ENCODE measurements around the gene MLXIPL. TPM values are rescaled to one million over a fixed set of nuclear protein-coding genes. Genes with fewer than 3 reads are reported as not detected.

Gene MLXIPL
- total and polyA plus RNA-seq, 2 donors (not counting 3 experiments of a cell fraction or from before 2014, with no cell fraction given), result not detected

DNA sequence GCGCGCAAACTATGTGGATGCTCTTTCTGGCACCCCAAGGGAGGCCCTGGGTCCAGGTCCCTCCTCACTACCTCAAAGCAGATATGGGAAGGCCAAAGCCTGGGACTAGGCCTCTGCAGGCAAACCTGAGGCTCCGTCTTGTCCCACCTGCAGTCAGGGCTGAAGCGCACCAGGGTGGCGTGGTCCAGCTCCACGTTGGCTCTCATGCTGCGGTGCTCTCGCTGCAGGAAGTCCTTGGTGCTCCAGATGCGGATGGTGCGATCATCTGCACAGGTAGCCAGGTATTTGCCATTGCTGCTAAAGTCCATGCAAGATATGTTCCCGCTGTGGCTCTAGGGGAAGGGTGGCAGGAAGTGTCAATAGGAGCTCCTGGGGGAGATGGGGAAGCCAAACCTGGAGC lies 50.5 kb downstream of the MLXIPL start:
- ChIA-PET POLR2A (no interaction called here), CTCF (no interaction called here)
- no peak overlapping the region for H3K4me3 ChIP-seq (replicated peaks in 1 of 3; ENCODE audit: insufficient read depth in 1 of 3, low read depth in 1 of 3, low read length in 3 of 3)
- H3K27ac ChIP-seq (ENCODE audit: insufficient read depth, low read depth, low read length), result no peak overlapping the region
- intact Hi-C loops (cut with micrococcal nuclease), result no loop called here
- TF ChIP-seq POLR2AphosphoS5 (IDR thresholded peaks at IDR 0.05; ENCODE audit: insufficient read depth, low read depth, low read length), result no peak
- no peak for TF ChIP-seq POLR2A (IDR thresholded peaks at IDR 0.05; ENCODE audit: low read depth, low read length)
- no peak for TF ChIP-seq FOS (IDR thresholded peaks at IDR 0.05; ENCODE audit: borderline replicate concordance, insufficient read depth, low read length)
- TF ChIP-seq, protein P1, sequence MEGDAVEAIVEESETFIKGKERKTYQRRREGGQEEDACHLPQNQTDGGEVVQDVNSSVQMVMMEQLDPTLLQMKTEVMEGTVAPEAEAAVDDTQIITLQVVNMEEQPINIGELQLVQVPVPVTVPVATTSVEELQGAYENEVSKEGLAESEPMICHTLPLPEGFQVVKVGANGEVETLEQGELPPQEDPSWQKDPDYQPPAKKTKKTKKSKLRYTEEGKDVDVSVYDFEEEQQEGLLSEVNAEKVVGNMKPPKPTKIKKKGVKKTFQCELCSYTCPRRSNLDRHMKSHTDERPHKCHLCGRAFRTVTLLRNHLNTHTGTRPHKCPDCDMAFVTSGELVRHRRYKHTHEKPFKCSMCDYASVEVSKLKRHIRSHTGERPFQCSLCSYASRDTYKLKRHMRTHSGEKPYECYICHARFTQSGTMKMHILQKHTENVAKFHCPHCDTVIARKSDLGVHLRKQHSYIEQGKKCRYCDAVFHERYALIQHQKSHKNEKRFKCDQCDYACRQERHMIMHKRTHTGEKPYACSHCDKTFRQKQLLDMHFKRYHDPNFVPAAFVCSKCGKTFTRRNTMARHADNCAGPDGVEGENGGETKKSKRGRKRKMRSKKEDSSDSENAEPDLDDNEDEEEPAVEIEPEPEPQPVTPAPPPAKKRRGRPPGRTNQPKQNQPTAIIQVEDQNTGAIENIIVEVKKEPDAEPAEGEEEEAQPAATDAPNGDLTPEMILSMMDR (IDR thresholded peaks at IDR 0.05; ENCODE audit: extremely low read depth in 1 of 2, insufficient read depth in 1 of 2, low read depth in 1 of 2, low read length in 2 of 2), result no peak
- no peaks in the 10 kb centered on the region for H3K9me3 ChIP-seq (replicated peaks; ENCODE audit: control insufficient read depth, insufficient read depth, low read length)
- no peak overlapping the region for H3K9ac ChIP-seq (replicated peaks; ENCODE audit: extremely low read depth, insufficient read depth, low read length)
- BruUV-seq (replicated peaks), result no TSS peak
- H2AFZ ChIP-seq (ENCODE audit: low read depth, low read length), result no peak overlapping the region
- dilution Hi-C loops (cut with MboI; ENCODE audit: extremely low pct_ligation_motif_present, low sequenced_read_pairs), result no loop called here
- H3K4me1 ChIP-seq (ENCODE audit: control insufficient read depth, extremely low read depth, insufficient read depth, low read length), result peaks cover 4% of the 10 kb centered on the region
- H3K36me3 ChIP-seq (ENCODE audit: control insufficient read depth in 2 of 2, extremely low read depth in 1 of 2, insufficient read depth in 2 of 2, low read length in 2 of 2), result peaks cover 12 to 39% of the 10 kb centered on the region in 2 experiments
- no peaks in the 10 kb centered on the region for H4K20me1 ChIP-seq (replicated peaks; ENCODE audit: control insufficient read depth, extremely low read depth, insufficient read depth, low read length)
- DNase-seq (ENCODE audit: low read depth, low spot score) (no peak), FAIRE-seq (no peak)
- no peaks in the 10 kb centered on the region for H3K9me1 ChIP-seq (replicated peaks; ENCODE audit: control insufficient read depth, extremely low read depth, insufficient read depth, low read length)
- H3K4me2 ChIP-seq (ENCODE audit: insufficient read depth, low read length), result no peak overlapping the region
- peaks cover 40% of the 10 kb centered on the region for H3K79me2 ChIP-seq (ENCODE audit: control insufficient read depth, insufficient read depth, low read length)
- no peaks in the 10 kb centered on the region for H3K27me3 ChIP-seq (ENCODE audit: control insufficient read depth in 2 of 2, insufficient read depth in 2 of 2, low read length in 2 of 2)

DNA sequence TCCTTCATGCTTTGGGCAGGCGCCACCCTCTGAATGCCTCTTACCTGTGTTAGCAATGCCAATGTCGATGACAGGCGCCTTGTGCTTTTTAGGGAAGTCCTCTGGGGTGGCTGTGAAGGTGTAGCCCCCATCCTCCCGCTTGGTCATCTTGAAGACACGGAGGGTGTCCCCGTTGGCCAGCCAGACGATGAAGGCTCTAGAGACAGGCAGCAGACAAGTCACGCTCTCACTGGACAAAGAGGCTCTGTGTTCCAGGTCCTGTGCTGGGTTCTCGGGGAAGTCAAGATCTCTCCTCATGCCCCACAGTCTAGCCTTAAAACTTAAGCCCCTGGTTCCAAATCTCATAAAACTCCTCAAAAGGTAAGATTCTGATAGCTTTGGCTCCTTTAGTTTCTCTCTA lies 51.0 kb downstream of the MLXIPL start:
- Histone ChIP-seq H3K27ac (ENCODE audit: insufficient read depth, low read depth, low read length) (no peak overlapping the region), H3K4me3 (replicated peaks in 1 of 3; ENCODE audit: insufficient read depth in 1 of 3, low read depth in 1 of 3, low read length in 3 of 3) (no peak overlapping the region), H3K9ac (replicated peaks; ENCODE audit: extremely low read depth, insufficient read depth, low read length) (no peak overlapping the region), H3K4me1 (ENCODE audit: control insufficient read depth, extremely low read depth, insufficient read depth, low read length) (peaks cover 4% of the 10 kb centered on the region), H3K36me3 (ENCODE audit: control insufficient read depth in 2 of 2, extremely low read depth in 1 of 2, insufficient read depth in 2 of 2, low read length in 2 of 2) (peaks cover 12 to 39% of the 10 kb centered on the region in 2 experiments), H4K20me1 (replicated peaks; ENCODE audit: control insufficient read depth, extremely low read depth, insufficient read depth, low read length) (no peaks in the 10 kb centered on the region), H3K9me3 (replicated peaks; ENCODE audit: control insufficient read depth, insufficient read depth, low read length) (no peaks in the 10 kb centered on the region), H2AFZ (ENCODE audit: low read depth, low read length) (no peak overlapping the region), H3K27me3 (ENCODE audit: control insufficient read depth in 2 of 2, insufficient read depth in 2 of 2, low read length in 2 of 2) (no peaks in the 10 kb centered on the region), H3K9me1 (replicated peaks; ENCODE audit: control insufficient read depth, extremely low read depth, insufficient read depth, low read length) (no peaks in the 10 kb centered on the region), H3K79me2 (ENCODE audit: control insufficient read depth, insufficient read depth, low read length) (peaks cover 39% of the 10 kb centered on the region), H3K4me2 (ENCODE audit: insufficient read depth, low read length) (no peak overlapping the region)
- no peak for FAIRE-seq
- BruUV-seq (replicated peaks), result no TSS peak
- no peak for TF ChIP-seq POLR2A (IDR thresholded peaks at IDR 0.05; ENCODE audit: low read depth, low read length)
- TF ChIP-seq, protein P2, sequence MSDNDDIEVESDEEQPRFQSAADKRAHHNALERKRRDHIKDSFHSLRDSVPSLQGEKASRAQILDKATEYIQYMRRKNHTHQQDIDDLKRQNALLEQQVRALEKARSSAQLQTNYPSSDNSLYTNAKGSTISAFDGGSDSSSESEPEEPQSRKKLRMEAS (IDR thresholded peaks at IDR 0.05; ENCODE audit: insufficient read depth, insufficient read length), result no peak
- TF ChIP-seq GATA2 (IDR thresholded peaks at IDR 0.05; ENCODE audit: insufficient read depth, insufficient read length, low read depth, low read length), result no peak
- no peak for TF ChIP-seq FOS (IDR thresholded peaks at IDR 0.05; ENCODE audit: borderline replicate concordance, insufficient read depth, low read length)
- no peak for TF ChIP-seq JUN (IDR thresholded peaks at IDR 0.05; ENCODE audit: borderline replicate concordance, insufficient read depth, insufficient read length, low read depth)
- no peak for TF ChIP-seq POLR2AphosphoS5 (IDR thresholded peaks at IDR 0.05; ENCODE audit: insufficient read depth, low read depth, low read length)
- TF ChIP-seq, protein P1 (IDR thresholded peaks at IDR 0.05; ENCODE audit: extremely low read depth in 1 of 2, insufficient read depth in 1 of 2, low read depth in 1 of 2, low read length in 2 of 2), result no peak
- TF ChIP-seq MYC (IDR thresholded peaks at IDR 0.05; ENCODE audit: low read depth, low read length), result no peak
- no peak for TF ChIP-seq EZH2 (IDR thresholded peaks at IDR 0.05; ENCODE audit: borderline replicate concordance, low read depth, low read length, severe bottlenecking)
- POLR2A ChIA-PET, result no interaction called here
- CTCF ChIA-PET, result no interaction called here
- intact Hi-C loops (cut with micrococcal nuclease) (no loop called here), dilution Hi-C loops (cut with MboI; ENCODE audit: extremely low pct_ligation_motif_present, low sequenced_read_pairs) (no loop called here)
- no peak for DNase-seq (ENCODE audit: low read depth, low spot score)

All from endothelial cell of umbilical vein (primary cell).